HG02571 (cell line): Measurements from ENCODE around the gene AHSG.
A peak's percentile ranks its signal among the peaks of the same experiment; 100 is the strongest.
"Not testable (repeated sequence)": the region's sequence is repeated elsewhere in the genome, so short reads cannot be mapped to it uniquely, and the experiment has no call there.

Experiments used
- ATAC-seq: cut with Tn5 transposase; IDR thresholded peaks from one replicate; pipeline ENCODE4 v1.9.1; 2021; ENCODE audit warnings: mild to moderate bottlenecking, moderate library complexity; ENCODE audit not compliant: unreplicated experiment

Gene AHSG

DNA sequence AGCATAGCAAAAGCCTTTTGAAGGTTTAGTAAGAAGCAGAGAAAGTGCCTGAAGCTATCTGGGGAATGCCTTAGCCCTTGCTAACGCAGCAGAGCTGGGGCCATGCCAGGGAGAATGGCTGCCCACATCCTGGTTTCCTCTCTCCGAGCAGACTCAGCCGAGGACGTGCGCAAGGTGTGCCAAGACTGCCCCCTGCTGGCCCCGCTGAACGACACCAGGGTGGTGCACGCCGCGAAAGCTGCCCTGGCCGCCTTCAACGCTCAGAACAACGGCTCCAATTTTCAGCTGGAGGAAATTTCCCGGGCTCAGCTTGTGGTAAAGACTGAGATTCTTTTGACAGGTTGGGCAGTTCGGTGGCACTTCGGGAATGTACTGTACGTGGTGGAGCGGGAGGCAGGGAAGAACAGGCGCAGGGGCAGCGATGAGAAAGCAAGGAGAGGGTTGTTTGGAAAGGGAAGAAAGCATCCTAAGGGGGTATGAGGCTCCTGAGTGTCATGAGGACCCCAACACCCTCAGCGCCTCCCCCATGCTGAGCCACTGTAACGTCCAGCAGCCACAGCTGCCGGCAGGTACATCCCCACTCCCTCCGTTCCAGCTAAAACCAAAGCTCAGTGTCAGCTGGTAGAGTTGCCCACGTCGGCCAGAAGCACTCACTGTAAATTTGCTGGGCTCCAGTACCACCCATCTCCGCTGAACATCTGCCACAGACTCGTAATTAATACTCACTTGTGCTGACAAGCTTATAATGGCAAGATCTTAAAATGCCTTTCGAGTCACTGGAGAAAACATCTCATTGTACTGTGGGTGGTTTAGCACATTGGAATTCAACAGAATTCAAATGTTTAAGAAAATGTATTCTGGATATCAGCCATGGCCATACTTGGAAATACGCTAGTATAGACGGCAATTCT, 4.4 kb downstream of the AHSG start:
- ATAC-seq = peak; percentile 85

DNA sequence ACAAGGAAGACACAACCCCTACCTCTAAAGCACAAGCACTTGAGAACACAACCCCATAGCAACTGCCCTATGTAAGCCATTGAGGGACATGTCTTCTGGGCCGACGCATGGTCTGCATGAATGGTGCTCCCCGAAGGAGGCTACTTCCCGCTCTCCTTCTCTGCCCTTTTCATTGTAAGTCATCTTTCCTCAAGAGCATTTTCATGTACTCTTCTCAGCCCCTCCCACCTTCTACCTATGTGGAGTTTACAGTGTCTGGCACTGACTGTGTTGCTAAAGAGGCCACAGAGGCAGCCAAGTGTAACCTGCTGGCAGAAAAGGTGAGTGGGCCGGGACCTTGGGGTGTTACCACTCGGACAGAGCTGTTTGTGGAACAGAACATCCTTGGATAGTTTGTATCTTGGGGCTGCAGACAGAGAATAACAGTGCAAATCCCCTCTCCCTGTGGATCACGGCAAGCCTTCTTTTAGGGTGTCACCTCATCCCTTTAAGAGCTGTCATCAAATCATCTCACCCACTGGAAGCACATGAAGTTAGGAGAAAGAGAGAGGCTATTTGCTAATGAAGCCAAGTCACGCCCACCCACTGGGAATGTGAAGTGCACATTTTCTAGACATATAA, 5.6 kb downstream of the AHSG start:
- ATAC-seq = no peak

DNA sequence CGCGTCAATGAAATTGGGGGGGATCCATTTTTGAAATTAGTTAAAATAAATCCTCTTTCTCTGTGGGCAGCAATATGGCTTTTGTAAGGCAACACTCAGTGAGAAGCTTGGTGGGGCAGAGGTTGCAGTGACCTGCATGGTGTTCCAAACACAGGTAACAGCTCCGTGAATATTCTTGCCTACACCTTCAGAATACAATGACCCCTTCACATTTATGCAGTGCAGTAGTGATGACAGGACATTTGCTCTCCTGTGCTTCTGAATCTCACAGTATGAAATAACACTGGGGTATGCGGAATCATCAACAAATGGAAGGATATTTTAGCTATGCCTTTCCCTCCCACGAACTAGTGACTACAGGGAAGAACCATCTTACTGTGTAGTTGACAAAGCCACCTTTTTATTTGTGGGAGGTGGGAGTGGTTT, 6.9 kb downstream of the AHSG start:
- ATAC-seq = no peak

DNA sequence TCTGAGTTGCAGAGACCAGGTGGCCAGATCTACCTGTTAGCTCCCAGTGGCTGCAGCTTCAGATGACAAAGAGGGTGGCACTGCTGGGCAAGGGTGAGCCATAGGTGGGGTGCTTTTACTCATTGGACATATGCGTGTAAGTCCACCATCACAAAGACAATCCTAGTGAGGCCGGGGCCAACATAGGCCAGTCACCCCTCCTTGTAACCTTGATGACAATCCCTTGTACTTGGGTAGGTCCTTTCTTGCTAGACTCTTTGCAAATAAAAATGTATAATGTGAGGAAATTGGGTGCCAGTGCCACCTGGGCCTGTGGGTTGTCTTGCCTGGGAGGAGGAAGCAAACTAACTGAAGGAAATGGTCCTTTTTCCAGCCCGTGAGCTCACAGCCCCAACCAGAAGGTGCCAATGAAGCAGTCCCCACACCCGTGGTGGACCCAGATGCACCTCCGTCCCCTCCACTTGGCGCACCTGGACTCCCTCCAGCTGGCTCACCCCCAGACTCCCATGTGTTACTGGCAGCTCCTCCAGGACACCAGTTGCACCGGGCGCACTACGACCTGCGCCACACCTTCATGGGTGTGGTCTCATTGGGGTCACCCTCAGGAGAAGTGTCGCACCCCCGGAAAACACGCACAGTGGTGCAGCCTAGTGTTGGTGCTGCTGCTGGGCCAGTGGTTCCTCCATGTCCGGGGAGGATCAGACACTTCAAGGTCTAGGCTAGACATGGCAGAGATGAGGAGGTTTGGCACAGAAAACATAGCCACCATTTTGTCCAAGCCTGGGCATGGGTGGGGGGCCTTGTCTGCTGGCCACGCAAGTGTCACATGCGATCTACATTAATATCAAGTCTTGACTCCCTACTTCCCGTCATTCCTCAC, 7.6 kb downstream of the AHSG start:
- no peak for ATAC-seq

DNA sequence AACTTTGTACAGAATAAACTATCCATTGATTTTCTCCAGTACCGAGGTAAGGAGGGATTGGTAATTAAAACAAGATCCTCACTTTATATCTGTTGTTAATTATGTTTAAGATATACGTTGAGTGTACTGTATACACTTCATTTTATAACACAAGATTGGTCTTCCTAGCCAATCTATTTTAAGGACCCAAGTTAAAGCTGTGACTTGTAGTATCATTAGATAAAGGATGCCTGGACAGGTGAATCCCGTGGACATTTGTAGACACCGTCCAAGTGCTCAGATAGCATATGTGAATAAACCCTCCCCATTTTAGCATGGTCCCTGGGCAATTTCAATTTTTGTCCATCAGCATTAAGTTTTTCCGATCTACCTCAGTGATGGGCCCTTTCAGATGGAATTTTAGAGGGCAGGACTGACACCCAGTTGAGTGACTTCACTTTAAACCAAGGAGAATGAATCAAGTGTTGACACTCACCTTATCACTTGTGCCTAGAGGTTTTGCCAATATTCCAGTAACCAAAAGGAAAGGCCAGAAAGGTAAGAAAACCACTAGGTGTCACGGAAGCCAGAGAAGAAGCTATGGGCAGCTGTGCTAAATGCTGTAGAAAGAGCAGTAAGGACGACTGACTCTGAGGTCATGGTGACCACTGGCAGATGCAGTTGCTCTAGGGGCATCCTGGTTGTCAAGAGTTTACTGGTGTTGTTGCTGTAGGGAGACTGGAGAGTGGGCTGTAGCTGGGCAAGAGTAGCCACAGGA, 9.2 kb downstream of the AHSG start:
- no peak for ATAC-seq

DNA sequence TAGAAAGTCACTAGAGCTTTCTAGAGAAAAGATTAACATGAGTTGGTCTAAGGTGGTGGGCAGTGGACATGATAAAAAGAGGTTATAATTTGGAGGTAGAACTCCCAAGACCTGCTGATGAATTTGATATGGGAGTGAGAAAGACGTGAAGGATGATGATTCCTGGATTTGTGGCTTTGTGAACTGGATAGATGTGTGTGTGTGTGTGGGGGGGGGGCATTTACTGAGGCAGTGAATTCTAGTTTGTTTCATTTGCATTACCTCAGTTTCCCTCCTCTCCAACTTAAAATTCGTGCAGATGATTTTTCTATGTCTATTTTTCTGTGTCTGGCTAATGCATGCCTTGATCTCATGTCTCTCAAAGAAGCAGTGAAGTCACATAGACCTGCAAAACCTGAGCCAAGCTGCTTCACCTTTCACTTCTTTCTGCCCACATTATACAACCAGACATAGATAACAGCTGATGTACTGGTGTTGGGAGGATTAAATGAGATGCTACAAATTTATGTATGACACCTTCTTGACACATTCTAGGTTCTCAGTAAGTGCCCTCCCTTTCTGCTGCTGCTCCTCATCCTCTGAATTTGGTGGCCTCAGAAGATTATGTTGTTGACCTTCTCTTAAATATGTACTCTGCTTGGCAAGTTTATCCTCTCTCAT, 9.9 kb downstream of the AHSG start:
- ATAC-seq = no peak

DNA sequence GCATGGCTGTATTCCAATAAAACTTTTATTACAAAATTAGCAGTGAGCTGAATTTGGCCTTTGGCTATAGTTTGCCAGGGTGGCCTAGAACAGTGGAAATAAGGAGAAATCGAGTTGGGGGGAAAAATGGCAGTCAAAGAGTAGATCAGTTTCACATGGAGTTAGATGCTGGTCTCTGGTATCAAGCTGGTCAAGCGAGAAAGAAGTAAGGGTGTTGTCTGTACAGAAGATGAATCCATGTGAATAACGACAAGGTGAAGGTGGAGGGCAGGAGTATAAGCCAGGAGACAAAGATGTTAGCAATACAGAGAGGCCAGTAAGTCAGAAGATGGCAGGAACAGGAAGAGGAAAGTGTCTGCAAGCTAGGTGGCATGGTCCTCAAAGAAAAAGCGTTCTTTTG, 11.7 kb downstream of the AHSG start:
- ATAC-seq = no peak

DNA sequence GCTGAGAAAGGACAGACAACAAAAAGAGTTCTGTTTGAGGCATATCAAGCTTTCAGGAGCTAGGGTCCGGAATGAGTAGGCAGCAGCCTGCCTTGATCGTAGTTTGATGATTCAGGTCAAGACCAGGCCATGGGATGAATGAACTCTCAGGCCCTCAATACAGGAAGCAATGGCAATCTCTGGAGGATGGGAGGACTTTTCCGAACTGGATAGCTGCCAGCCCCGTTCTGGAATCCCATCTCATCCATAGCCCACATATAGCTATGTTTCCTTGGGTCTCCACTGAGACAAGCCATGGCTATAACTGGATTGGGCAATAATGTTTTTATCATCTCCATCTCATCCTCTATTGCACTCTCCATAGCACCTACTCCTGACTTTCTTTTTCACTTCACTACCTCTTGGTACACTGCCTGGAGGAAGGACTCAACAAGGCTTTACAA, 12.8 kb downstream of the AHSG start:
- ATAC-seq = no peak

DNA sequence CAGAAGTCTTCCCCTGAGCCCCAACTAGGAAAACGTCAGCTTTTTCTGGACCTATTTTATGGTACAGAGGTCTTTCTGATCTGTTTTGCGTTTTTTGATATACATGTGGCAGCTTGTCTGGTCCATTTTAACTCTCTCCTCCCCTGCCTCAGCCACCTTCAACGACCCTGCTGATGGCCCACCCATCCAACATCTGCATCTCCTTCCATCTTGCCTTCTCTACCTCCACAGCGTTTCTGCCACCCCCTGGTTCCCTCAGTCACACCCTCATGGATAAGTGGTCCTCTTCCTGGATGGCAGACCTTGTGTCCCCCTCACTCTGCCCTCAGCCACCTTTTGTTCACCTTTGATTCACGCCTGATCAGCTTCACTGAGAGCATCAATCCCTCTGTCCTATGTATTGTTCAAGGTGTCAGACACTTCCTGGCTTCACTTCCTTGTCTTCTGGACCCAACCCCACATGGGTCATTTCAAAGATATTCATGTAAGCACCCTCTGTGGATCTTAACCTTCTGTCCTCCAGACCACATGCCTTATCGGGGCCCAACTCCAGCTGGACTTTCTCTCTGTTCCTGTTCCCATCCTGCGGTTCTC, 13.5 kb downstream of the AHSG start:
- no peak for ATAC-seq

DNA sequence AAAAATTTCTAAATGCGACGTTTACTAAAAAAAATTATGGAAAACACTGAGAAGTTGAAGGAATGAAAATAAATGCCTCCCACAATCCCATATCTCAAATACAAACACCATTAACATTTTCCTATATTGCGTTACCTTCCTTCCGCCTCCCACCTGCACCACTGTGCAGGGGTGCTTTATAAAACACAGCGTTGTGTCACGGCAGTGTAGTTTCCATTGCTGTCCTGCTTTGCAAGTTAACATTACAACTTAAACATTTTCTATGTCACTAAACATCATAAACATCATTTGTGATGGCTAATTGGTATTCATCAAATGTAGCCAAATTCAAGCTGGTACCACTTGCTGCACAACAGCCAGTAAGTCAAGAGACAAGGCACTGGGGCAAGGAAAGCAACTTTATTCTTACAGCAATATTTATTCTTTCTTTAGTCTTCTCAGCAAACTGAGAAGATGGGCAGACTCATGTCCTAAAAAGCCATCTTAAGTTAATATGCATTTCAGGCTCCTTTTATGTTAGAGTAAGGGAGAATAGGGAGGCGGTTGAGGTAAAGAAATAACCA, 15.1 kb downstream of the AHSG start:
- ATAC-seq = no peak

DNA sequence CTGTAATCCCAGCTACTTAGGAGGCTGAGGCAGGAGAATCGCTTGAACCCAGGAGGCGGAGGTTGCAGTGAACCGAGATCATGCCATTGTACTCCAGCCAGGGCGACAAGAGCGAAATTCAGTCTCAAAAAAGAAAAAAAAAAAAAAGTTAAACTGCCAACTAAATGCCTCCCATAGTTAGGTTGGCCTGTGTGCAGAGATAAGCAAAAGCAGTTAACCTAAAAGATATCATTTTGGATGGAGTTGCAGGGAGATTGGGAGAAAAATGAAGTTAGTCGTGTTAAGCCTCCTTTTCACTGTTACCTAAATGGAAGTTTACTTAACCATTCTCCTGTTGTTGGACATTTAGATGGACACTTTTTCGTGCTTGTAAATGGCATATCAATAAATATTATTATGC, 15.9 kb downstream of the AHSG start:
- no peak for ATAC-seq

DNA sequence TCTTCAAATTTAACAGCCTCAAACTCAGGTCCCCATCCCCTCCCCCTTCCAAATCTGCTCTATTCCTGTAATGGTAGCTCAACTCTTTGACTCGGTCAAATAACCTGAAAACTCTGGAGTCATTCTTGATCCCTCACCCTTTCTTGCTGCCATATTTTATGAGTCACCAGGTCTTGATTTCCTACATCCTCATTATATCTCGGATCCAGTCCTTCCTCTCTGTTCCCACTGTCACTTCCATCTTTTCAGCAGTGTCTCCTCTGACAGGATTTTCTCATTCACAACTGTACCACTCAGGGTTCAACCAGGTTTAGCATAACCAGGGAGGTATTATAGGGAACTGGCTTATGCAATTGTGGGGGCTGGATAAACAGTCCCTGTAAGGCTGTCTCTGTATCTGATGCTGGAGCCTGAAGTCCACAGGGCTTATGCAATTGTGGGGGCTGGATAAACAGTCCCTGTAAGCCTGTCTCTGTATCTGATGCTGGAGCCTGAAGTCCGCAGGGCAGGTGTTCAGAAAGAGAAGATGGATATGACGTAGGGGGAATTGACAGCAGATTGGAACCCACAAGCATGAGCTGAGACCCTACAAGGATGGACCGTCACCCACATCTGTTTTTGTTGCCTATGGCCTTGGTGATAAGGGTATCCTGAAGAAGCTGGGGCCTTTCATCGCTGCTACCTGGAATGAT, 18.2 kb downstream of the AHSG start:
- no peak for ATAC-seq

DNA sequence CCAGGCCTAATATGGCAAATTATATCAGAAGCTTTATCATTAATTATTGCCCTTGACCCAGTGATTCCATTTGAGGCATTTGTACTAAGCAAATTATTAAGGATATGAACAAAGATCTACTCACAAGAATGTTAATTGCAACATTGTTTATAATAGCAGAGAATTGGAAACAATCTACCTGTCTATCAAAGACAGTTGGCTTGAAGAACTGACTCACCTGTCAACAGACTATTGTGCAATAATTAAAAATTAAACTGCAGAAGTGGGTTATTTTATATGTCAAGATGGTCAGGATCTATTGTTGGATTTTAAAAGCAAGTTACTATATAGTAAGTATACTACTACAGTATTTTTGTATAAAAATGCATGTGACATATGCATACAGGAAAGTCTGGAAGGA, 20.6 kb downstream of the AHSG start:
- no peak for ATAC-seq

DNA sequence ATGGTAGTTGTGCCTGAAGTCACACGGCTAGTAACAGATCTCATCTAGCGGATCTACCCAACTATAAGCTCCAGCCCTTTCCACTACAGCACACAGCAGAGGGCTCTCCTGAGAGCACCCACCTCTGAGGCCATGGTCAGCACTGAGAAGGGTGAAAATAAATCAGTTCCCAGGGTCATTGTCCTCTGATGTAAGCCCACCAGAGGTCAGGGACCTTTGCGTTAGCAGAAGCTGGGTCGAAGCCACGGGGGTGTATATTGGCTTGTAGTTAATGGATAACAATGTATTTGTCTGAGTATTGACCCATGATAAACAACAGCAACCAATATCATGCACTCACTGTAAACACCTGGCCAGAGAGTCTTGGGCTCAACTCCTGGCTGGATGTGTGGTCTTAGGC, 21.3 kb downstream of the AHSG start:
- ATAC-seq = not testable (repeated sequence)

DNA sequence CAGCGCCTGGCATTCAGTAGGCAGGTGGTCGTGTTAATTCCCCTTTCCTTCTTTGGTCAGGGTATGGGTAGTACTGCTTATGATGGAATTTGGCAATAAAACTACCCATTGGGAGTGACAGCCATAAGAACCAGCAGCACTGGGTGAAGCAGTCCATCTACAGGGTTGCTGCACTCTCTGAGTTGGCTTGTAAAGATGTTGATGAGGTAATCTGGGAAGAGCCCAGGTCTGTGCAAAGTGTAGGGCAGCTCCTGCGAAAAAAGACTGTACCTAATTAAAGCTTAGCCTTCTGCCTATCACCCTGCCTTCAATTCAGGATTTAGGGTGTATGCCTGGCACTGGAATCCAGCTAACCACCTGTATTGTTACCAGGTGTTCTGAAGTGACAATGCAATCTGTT, 22.7 kb downstream of the AHSG start:
- ATAC-seq = no peak

DNA sequence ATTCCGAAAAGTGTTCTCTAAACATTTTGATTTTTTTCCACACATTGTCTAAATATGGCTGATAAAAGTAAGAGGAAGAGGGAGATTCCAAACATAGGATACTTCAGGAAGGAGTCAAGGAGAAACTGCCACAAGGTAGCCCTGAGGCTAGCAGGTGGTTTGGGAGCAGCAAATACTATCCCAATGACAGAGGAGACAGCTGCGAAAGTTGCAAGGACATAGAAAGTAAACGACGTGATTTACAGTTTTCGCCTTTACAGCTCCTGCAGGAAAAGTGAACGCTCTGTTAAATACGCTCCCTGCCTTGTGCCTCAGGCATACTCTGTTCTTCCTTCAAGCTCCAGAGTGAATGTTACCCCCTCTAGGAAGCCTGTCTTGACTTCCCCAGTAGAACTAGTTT, 23.7 kb downstream of the AHSG start:
- ATAC-seq = no peak

DNA sequence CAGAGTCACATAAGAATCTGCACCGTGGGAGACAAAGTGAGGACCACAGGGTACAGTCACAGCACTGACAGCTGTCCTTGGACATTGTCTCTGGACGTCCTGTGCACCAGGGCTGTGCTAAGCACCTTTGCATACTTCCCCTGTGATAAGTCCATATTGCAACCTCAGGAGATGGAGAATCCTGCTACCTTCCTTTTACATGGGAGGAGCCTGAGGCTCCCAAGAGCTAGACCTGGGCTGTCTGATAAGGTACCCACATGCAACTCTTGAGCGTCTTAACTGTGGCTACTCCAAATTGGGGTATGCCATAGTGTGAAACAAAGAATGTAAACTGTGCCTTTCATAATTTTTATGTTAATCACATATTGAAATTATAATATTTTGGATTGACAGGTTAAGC, 24.8 kb downstream of the AHSG start:
- ATAC-seq = no peak

DNA sequence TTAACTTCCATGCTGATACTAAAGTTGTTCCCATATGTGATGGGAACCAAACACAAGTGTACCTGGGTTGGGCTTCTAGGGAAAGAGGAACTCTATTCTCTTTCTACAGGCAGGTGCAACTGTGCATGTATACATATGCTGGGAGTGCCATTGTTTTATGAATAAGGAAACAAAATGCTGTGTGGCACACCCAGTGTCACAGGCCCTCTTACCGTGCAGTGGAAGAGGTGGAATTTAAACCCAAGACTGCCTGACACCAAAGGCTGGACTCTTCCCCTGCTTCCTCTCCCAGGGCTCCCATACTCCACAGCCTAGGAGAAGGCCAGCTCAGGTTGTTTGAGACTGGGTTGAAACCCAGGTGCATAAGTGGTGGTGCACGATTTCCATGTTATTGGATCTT, 25.4 kb downstream of the AHSG start:
- ATAC-seq = no peak
